Duodenal mucosa (tissue), 2 donors: ENCODE measurements around the gene VKORC1L1.
"Not testable (repeated sequence)": the region's sequence is repeated elsewhere in the genome, so short reads cannot be mapped to it uniquely, and the experiment has no call there.

Experiments used
- H3K27ac ChIP-seq: one replicate; pipeline ENCODE4 v1.7.0; 2013; ENCODE audit warnings: low read depth, low read length
- H3K27me3 ChIP-seq, 2 donors: one replicate each; pipeline ENCODE4 v1.7.0; 2013; ENCODE audit warnings: low read length in 2 of 2, control low read depth in 1 of 2; ENCODE audit not compliant: insufficient read depth in 2 of 2, control insufficient read depth in 1 of 2
- H3K36me3 ChIP-seq, 2 donors: one replicate each; pipeline ENCODE4 v1.7.0; 2013; ENCODE audit warnings: low read length in 2 of 2, control low read depth in 1 of 2; ENCODE audit not compliant: insufficient read depth in 2 of 2, control insufficient read depth in 1 of 2
- H3K4me1 ChIP-seq, 2 donors: one replicate each; pipeline ENCODE4 v1.7.0; 2013; ENCODE audit warnings: low read length in 2 of 2, control low read depth in 1 of 2; ENCODE audit not compliant: insufficient read depth in 2 of 2, control insufficient read depth in 1 of 2
- H3K4me3 ChIP-seq, 2 donors: one replicate each; pipeline ENCODE4 v1.7.0; 2013; ENCODE audit warnings: low read length in 2 of 2, low read depth in 1 of 2
- H3K9ac ChIP-seq, 2 donors: one replicate each; pipeline ENCODE4 v1.7.0; 2013; ENCODE audit warnings: low read length in 2 of 2, low read depth in 1 of 2
- H3K9me3 ChIP-seq, 2 donors: one replicate each; pipeline ENCODE4 v1.7.0; 2013; ENCODE audit warnings: low read length in 2 of 2, control low read depth in 1 of 2; ENCODE audit not compliant: control insufficient read depth in 1 of 2

Gene VKORC1L1

DNA sequence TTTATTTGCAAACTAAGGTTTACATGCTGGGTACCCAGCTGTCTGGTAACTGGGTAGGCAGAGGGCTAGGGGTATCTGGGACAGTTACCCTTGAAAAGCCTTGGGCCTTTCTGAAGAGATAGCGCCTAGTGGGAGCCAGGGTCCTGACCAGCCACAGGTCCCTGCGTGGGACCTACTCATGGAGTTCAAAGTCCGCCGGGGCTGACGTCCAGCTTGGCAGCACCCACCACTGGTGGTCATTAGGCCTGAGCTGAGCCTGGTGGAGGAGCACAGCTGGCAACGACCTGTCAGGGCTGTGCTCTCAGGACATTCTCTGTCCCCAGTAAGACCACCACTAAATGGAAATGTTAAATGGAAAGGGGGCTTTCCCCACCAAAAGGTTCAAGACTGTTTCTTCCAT is 89.2 kb downstream of the VKORC1L1 start:
- peaks cover 25 to 75% of the 10 kb centered on the region in 2 donors for H3K36me3 ChIP-seq

DNA sequence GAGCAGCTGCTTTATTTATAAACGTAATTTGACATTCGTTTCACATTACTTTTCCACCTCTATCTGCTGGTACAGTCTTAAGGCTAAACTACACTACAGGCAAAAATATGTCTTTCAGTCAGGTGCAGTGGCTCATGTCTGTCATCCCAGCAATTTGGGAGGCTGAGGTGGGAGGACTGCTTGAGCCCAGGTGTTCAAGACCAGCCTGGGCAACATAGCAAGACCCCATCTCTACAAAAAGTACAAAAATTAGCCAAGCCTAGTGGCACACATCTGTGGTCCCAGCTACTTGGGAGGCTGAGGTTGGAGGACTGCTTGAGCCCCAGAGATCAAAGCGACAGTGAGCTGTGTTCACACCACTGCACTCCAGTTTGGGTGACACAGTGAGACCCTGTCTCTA is 91.8 kb downstream of the VKORC1L1 start:
- H3K9ac ChIP-seq, H3K27me3 ChIP-seq, H3K9me3 ChIP-seq, H3K4me1 ChIP-seq, H3K4me3 ChIP-seq, H3K27ac ChIP-seq: not testable (repeated sequence)
- peaks cover 31 to 89% of the 10 kb centered on the region in 2 donors for H3K36me3 ChIP-seq

More for the DNA sequence above, 89.2 kb downstream of the VKORC1L1 start:
- H3K4me1 ChIP-seq = no peaks in the 10 kb centered on the region
- no peak overlapping the region for H3K9ac ChIP-seq
- no peaks in the 10 kb centered on the region for H3K27me3 ChIP-seq
- H3K9me3 ChIP-seq = no peaks in the 10 kb centered on the region
- no peak overlapping the region for H3K4me3 ChIP-seq
- no peak overlapping the region for H3K27ac ChIP-seq

- Histone ChIP-seq H3K36me3 (peaks cover 28 to 86% of the 10 kb centered on the region in 2 donors), H3K27ac (no peak overlapping the region), H3K9me3 (no peaks in the 10 kb centered on the region), H3K4me1 (no peaks in the 10 kb centered on the region), H3K9ac (no peak overlapping the region), H3K27me3 (no peaks in the 10 kb centered on the region), H3K4me3 (no peak overlapping the region)
Observed at GRCh38 chr7:65966146-65966545, 93.3 kb downstream of the VKORC1L1 start.

- Histone ChIP-seq H3K4me3 (no peak overlapping the region), H3K27me3 (no peaks in the 10 kb centered on the region), H3K36me3 (peaks cover 34 to 84% of the 10 kb centered on the region in 2 donors), H3K9ac (no peak overlapping the region), H3K27ac (no peak overlapping the region), H3K9me3 (no peaks in the 10 kb centered on the region), H3K4me1 (no peaks in the 10 kb centered on the region)
Observed at GRCh38 chr7:65967361-65968155, 94.7 kb downstream of the VKORC1L1 start.

DNA sequence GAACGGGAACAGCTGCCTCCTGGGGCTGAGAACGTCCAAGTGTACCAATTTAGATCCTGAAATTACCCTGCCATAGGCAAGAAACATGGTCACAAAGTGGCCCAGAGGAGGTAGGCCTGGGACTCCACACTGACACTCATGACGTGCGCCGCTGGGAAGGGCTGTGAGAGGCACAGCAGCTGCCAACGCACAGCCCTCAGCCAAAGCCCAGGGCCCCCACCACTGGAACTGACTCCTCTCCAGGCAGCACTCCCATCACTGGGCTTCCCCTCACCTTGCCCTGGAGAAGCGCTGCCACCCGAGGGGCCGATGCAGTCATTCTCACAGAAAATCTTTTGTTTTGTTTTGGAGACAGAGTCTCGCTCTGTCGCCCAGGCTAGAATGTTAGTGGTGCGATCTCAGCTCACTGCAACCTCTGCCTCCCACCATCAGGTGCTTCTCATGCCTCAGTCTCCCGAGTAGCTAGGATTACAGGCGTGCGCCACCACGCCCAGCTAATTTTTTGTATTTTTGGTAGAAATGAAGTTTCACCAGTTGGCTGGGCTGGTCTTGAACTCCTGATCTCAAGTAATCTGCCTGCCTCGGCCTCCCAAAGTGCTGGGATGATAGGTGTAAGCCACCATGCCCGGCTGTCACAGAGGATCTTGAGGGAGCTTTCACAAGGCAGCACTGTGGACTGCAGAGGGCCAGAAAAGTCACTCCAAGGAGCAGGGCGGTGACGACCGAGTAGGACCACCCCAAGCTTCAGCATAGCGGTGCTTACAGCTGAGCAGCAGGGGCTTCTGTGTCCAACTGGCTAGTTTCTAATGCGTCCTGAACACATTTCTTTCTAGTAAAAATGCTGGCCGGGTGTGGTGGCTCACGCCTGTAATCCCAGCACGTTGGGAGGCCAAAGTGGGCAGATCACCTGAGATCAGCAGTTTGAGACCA is 95.6 kb downstream of the VKORC1L1 start:
- Histone ChIP-seq H3K9me3 (no peaks in the 10 kb centered on the region), H3K36me3 (peaks cover 33 to 84% of the 10 kb centered on the region in 2 donors), H3K27ac (no peak overlapping the region), H3K4me3 (no peak overlapping the region), H3K27me3 (no peaks in the 10 kb centered on the region), H3K4me1 (no peaks in the 10 kb centered on the region), H3K9ac (no peak overlapping the region)

DNA sequence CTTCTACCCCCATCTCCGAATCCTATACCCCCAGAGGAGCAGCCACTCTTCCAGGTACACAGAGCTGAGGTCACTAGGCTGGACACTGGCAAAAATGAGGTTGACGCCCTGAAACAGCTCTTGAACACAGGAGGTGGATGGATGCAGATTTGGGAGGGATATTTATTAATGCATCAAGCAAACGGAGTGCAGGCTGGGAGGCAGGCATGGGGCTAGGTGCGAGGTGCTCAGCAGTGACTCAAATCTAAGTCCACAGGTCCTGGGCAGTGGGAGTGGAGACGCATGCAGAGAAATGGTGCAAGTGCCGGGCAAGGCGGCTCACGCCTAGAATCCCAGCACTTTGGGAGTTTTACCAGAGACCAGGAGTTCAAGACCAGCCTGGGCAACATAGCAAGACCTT is 98.1 kb downstream of the VKORC1L1 start:
- H3K4me3 ChIP-seq = no peak overlapping the region
- H3K27ac ChIP-seq = no peak overlapping the region
- no peaks in the 10 kb centered on the region for H3K9me3 ChIP-seq
- H3K36me3 ChIP-seq = peaks cover 31 to 85% of the 10 kb centered on the region in 2 donors
- no peak overlapping the region for H3K9ac ChIP-seq
- H3K27me3 ChIP-seq = no peaks in the 10 kb centered on the region
- H3K4me1 ChIP-seq = no peaks in the 10 kb centered on the region

GRCh38 chr7:65972976-65973375 is 100.1 kb downstream of the VKORC1L1 start:
- no peak overlapping the region for H3K27ac ChIP-seq
- no peak overlapping the region for H3K4me3 ChIP-seq

GRCh38 chr7:65974191-65974801 is 101.4 kb downstream of the VKORC1L1 start:
- Histone ChIP-seq H3K9ac (no peak overlapping the region), H3K4me3 (no peak overlapping the region), H3K9me3 (no peaks in the 10 kb centered on the region), H3K27me3 (no peaks in the 10 kb centered on the region), H3K27ac (no peak overlapping the region), H3K4me1 (no peaks in the 10 kb centered on the region), H3K36me3 (peaks cover 22 to 64% of the 10 kb centered on the region in 2 donors)

More at GRCh38 chr7:65972976-65973375, 100.1 kb downstream of the VKORC1L1 start:
- Histone ChIP-seq H3K4me1 (no peaks in the 10 kb centered on the region), H3K27me3 (no peaks in the 10 kb centered on the region), H3K36me3 (peaks cover 20 to 72% of the 10 kb centered on the region in 2 donors), H3K9me3 (no peaks in the 10 kb centered on the region), H3K9ac (no peak overlapping the region)

DNA sequence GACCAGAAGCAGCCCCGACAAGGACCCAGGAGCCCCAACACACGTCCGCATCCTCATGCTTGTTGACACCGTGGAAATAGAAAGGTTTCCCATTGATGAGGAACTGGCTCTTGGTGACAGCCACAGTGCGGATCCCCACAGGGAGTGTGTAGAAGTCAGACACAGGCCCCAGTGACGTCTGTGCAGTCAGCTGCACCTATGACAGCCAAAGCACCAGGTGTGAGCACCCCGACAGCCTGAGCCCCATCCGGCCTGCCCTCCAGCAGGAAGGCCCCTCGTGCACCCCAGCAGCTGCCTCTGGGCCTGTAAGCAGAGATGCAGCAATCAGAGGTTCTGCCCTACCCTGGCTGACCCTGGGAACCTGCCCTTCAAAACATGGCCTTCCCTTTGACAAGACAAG is 102.0 kb downstream of the VKORC1L1 start:
- H3K4me3 ChIP-seq = no peak overlapping the region
- H3K9me3 ChIP-seq = no peaks in the 10 kb centered on the region
- H3K36me3 ChIP-seq = peaks cover 23 to 65% of the 10 kb centered on the region in 2 donors
- no peak overlapping the region for H3K9ac ChIP-seq
- no peaks in the 10 kb centered on the region for H3K27me3 ChIP-seq
- no peak overlapping the region for H3K27ac ChIP-seq
- H3K4me1 ChIP-seq = no peaks in the 10 kb centered on the region
